ENCODE measurements around the gene PDCD2L. TPM values are rescaled to one million over a fixed set of nuclear protein-coding genes. Genes with fewer than 3 reads are reported as not detected.
"Not testable (repeated sequence)": the region's sequence is repeated elsewhere in the genome, so short reads cannot be mapped to it uniquely, and the experiment has no call there.

PDCD2L gene
- total RNA-seq, 4 donors from 2014 or later = 8.6 to 14.8 (median 12.5) TPM

- DNase-seq (ENCODE audit: extremely low spot score) = no peak
- H3K36me3 ChIP-seq = peaks cover 34 to 71% (median 62%) of the 10 kb centered on the region in 4 donors
- TF ChIP-seq EP300 (IDR thresholded peaks at IDR 0.05) (no peak), POLR2A (IDR thresholded peaks at IDR 0.05; ENCODE audit: low read depth) (no peak), POLR2AphosphoS5 (IDR thresholded peaks at IDR 0.05) (no peak)
- 96% methylated on average over 5 of the region's 10 CpGs for WGBS
- H3K9me3 ChIP-seq = no peaks in the 10 kb centered on the region
- no peaks in the 10 kb centered on the region for H3K27me3 ChIP-seq
- H3K4me3 ChIP-seq = no peak overlapping the region
- H3K27ac ChIP-seq (replicated peaks in 1 of 4) = no peak overlapping the region
- intact Hi-C loops (cut with DNase I) = no loop called here
- peaks cover 38 to 58% (median 45%) of the 10 kb centered on the region in 4 donors for H3K4me1 ChIP-seq
Measured at GRCh38 chr19:34368338-34368737, 35.9 kb upstream of the PDCD2L start.

DNA sequence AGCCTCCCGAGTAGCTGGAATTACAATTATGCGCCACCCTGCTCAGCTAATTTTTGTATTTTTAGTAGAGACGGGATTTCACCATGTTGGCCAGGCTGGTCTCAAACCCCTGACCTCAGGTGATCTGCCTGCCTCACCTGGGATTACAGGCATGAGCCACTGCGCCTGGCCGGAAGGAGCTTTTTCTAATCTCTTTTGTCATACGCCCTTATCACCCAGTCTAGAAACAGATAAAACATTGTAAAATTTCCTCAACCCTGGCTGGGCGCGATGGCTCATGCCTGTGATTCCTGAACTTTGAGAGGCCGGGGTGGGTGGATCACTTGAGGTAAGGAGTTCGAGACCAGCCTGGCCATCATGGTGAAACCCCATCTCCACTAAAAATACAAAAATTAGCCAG lies 35.0 kb upstream of the PDCD2L start:
- H3K27me3 ChIP-seq; DNase-seq (ENCODE audit: extremely low spot score); H3K9me3 ChIP-seq; H3K4me3 ChIP-seq; intact Hi-C loops (cut with DNase I); H3K27ac ChIP-seq (replicated peaks in 1 of 4): not testable (repeated sequence)
- WGBS = 90% methylated on average over 10 of the region's 10 CpGs
- peaks cover 38 to 79% (median 69%) of the 10 kb centered on the region in 4 donors for H3K36me3 ChIP-seq
- peaks cover 38 to 58% (median 45%) of the 10 kb centered on the region in 4 donors for H3K4me1 ChIP-seq

DNA sequence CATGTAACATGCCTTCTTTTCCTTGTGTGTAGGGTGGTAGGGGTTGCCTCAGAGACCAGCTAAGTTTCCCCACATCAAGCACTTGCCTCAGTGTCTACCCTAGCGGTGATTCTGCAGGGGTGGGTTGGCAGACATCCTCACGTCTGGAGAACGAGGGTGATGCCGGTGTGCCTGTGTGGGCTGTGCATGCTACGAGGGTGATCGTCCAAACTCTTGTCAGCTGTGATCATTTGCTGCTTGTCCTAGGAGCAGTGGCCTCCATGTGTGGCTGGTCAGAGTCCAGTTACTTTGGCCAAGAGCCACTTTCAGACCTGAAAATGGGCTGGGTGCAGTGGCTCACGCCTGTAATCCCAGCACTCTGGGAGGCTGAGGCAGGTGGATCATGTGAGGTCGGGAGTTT lies 34.1 kb upstream of the PDCD2L start:
- no peak for DNase-seq (ENCODE audit: extremely low spot score)
- H3K36me3 ChIP-seq = peaks cover 47 to 89% (median 79%) of the 10 kb centered on the region in 4 donors
- intact Hi-C loops (cut with DNase I) = no loop called here
- H3K9me3 ChIP-seq = no peaks in the 10 kb centered on the region
- no peak overlapping the region for H3K4me3 ChIP-seq
- no peak overlapping the region for H3K27ac ChIP-seq (replicated peaks in 1 of 4)
- WGBS = 100% methylated on average over 3 of the region's 8 CpGs
- H3K27me3 ChIP-seq = no peaks in the 10 kb centered on the region
- peaks cover 32 to 52% (median 42%) of the 10 kb centered on the region in 4 donors for H3K4me1 ChIP-seq
- TF ChIP-seq, protein P1, sequence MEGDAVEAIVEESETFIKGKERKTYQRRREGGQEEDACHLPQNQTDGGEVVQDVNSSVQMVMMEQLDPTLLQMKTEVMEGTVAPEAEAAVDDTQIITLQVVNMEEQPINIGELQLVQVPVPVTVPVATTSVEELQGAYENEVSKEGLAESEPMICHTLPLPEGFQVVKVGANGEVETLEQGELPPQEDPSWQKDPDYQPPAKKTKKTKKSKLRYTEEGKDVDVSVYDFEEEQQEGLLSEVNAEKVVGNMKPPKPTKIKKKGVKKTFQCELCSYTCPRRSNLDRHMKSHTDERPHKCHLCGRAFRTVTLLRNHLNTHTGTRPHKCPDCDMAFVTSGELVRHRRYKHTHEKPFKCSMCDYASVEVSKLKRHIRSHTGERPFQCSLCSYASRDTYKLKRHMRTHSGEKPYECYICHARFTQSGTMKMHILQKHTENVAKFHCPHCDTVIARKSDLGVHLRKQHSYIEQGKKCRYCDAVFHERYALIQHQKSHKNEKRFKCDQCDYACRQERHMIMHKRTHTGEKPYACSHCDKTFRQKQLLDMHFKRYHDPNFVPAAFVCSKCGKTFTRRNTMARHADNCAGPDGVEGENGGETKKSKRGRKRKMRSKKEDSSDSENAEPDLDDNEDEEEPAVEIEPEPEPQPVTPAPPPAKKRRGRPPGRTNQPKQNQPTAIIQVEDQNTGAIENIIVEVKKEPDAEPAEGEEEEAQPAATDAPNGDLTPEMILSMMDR (IDR thresholded peaks at IDR 0.05) = no peak
- TF ChIP-seq POLR2A (IDR thresholded peaks at IDR 0.05; ENCODE audit: low read depth) = no peak
- no peak for TF ChIP-seq POLR2AphosphoS5 (IDR thresholded peaks at IDR 0.05)
- TF ChIP-seq EP300 (IDR thresholded peaks at IDR 0.05) = no peak

- DNase-seq (ENCODE audit: extremely low spot score) = no peak
- WGBS = 70% methylated on average over 4 of the region's 4 CpGs
- H3K36me3 ChIP-seq = peaks cover 55 to 97% (median 88%) of the 10 kb centered on the region in 4 donors
Measured at GRCh38 chr19:34370983-34371382, 33.2 kb upstream of the PDCD2L start.

DNA sequence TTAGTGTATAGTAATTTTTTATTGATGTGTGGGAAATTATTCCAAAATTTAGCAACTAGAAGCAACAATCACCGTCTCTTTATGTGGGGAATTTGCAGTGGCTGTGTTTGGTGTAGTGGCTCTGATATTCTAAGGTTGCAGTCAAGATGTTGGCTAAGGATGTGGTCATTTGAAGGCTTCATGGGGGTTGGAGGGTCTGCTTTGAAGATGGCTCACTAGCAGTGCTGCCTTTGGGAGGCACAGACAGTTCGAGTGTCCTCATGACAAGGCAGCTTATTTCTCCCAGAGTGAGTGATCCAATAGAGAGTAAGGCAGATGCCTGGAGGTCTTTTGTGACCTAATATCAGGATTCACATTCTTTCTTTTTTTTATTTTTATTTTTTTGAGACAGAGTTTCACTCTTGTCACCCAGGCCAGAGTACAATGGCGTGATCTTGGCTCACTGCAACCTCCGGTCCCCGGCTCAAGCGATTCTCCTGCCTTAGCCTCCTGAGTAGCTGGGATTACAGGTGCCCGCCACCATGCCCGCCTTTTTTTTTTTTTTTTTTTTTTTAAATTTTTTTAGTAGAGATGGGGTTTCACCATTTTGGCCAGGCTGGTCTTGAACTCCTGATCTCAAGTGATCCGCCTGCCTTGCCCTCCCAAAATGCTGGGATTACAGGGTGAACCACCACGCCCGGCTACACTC lies 30.5 kb upstream of the PDCD2L start:
- Histone ChIP-seq H3K4me3 (no peak overlapping the region), H3K27ac (replicated peaks in 1 of 4) (no peak overlapping the region), H3K9me3 (no peaks in the 10 kb centered on the region), H3K27me3 (no peaks in the 10 kb centered on the region), H3K36me3 (peaks cover 59 to 99% (median 91%) of the 10 kb centered on the region in 4 donors), H3K4me1 (peaks cover under 1 to 18% (median 16%) of the 10 kb centered on the region in 4 donors)
- intact Hi-C loops (cut with DNase I) = no loop called here
- DNase-seq (ENCODE audit: extremely low spot score) = no peak
- TF ChIP-seq EP300 (IDR thresholded peaks at IDR 0.05) (no peak), POLR2AphosphoS5 (IDR thresholded peaks at IDR 0.05) (no peak), POLR2A (IDR thresholded peaks at IDR 0.05; ENCODE audit: low read depth) (no peak)
- TF ChIP-seq, protein P1 (IDR thresholded peaks at IDR 0.05) = no peak
- WGBS = 98% methylated on average over 11 of the region's 11 CpGs

More at GRCh38 chr19:34370983-34371382, 33.2 kb upstream of the PDCD2L start:
- TF ChIP-seq, protein P1 (IDR thresholded peaks at IDR 0.05) = no peak
- TF ChIP-seq POLR2AphosphoS5 (IDR thresholded peaks at IDR 0.05) = no peak
- no peak for TF ChIP-seq POLR2A (IDR thresholded peaks at IDR 0.05; ENCODE audit: low read depth)
- no peak for TF ChIP-seq EP300 (IDR thresholded peaks at IDR 0.05)
- Histone ChIP-seq H3K4me1 (peaks cover 28 to 46% (median 40%) of the 10 kb centered on the region in 4 donors), H3K27ac (replicated peaks in 1 of 4) (no peak overlapping the region), H3K9me3 (no peaks in the 10 kb centered on the region), H3K4me3 (no peak overlapping the region), H3K27me3 (no peaks in the 10 kb centered on the region)
- intact Hi-C loops (cut with DNase I) = no loop called here

Measured in esophagus muscularis mucosa (tissue), 4 donors.